ENCODE results near the gene SNTA1.

Gene SNTA1

GRCh38 chr20:33407796-33408195 lies 35.8 kb downstream of the SNTA1 start:
- Histone ChIP-seq H4K12ac (ENCODE audit: low read depth, low read length) (no peak overlapping the region), H3K79me2 (ENCODE audit: control insufficient read depth, insufficient read depth, low read length, poor library complexity) (no peaks in the 10 kb centered on the region), H3K4me1 (ENCODE audit: control insufficient read depth in 1 of 2, insufficient read depth in 2 of 2, low read length in 2 of 2) (no peaks in the 10 kb centered on the region), H4K8ac (ENCODE audit: low read depth, low read length) (no peak overlapping the region), H3K4me3 (ENCODE audit: low read depth, low read length) (no peak overlapping the region), H2AFZ (ENCODE audit: insufficient read depth, low read length, poor library complexity) (no peak overlapping the region), H2BK5ac (ENCODE audit: low read depth, low read length, poor library complexity) (no peak overlapping the region), H2BK12ac (ENCODE audit: low read length) (no peak overlapping the region), H3K9ac (ENCODE audit: low read length) (no peak overlapping the region), H3K18ac (ENCODE audit: low read length) (no peak overlapping the region), H3K79me1 (ENCODE audit: low read length) (no peaks in the 10 kb centered on the region), H3K36me3 (ENCODE audit: control insufficient read depth in 1 of 2, insufficient read depth in 2 of 2, low read length in 2 of 2) (no peaks in the 10 kb centered on the region), H3K9me3 (ENCODE audit: insufficient read depth, low read depth, low read length) (peaks cover 4% of the 10 kb centered on the region), H2AK5ac (ENCODE audit: low read length) (no peak overlapping the region), H3K27me3 (ENCODE audit: insufficient read depth, low read length) (no peaks in the 10 kb centered on the region), H4K91ac (ENCODE audit: low read depth, low read length) (no peak overlapping the region), H3K4me2 (ENCODE audit: low read length) (no peak overlapping the region), H2BK120ac (ENCODE audit: insufficient read depth, low read length, poor library complexity) (no peak overlapping the region), H3K27ac (ENCODE audit: low read depth, low read length) (no peak overlapping the region), H3K14ac (ENCODE audit: low read length) (no peak overlapping the region), H3K4ac (ENCODE audit: low read depth, low read length) (no peak overlapping the region), H3K23ac (ENCODE audit: low read length) (no peak overlapping the region)
- DNase-seq: no peak
- WGBS (ENCODE audit: extremely low coverage, insufficient coverage, insufficient read length): no CpG with 5 or more reads among the region's 4 CpGs

- Histone ChIP-seq H3K9ac (ENCODE audit: low read length) (no peak overlapping the region), H3K14ac (ENCODE audit: low read length) (no peak overlapping the region), H2BK5ac (ENCODE audit: low read depth, low read length, poor library complexity) (no peak overlapping the region), H3K4me2 (ENCODE audit: low read length) (no peak overlapping the region), H3K79me2 (ENCODE audit: control insufficient read depth, insufficient read depth, low read length, poor library complexity) (no peaks in the 10 kb centered on the region), H3K4me1 (ENCODE audit: control insufficient read depth in 1 of 2, insufficient read depth in 2 of 2, low read length in 2 of 2) (no peaks in the 10 kb centered on the region), H3K79me1 (ENCODE audit: low read length) (no peaks in the 10 kb centered on the region), H3K9me3 (ENCODE audit: insufficient read depth, low read depth, low read length) (peaks cover 4% of the 10 kb centered on the region), H3K27ac (ENCODE audit: low read depth, low read length) (no peak overlapping the region), H3K4ac (ENCODE audit: low read depth, low read length) (no peak overlapping the region), H3K18ac (ENCODE audit: low read length) (no peak overlapping the region), H3K4me3 (ENCODE audit: low read depth, low read length) (no peak overlapping the region), H3K27me3 (ENCODE audit: insufficient read depth, low read length) (no peaks in the 10 kb centered on the region), H2BK12ac (ENCODE audit: low read length) (no peak overlapping the region), H2BK120ac (ENCODE audit: insufficient read depth, low read length, poor library complexity) (no peak overlapping the region), H2AK5ac (ENCODE audit: low read length) (no peak overlapping the region), H4K8ac (ENCODE audit: low read depth, low read length) (no peak overlapping the region), H3K36me3 (ENCODE audit: control insufficient read depth in 1 of 2, insufficient read depth in 2 of 2, low read length in 2 of 2) (no peaks in the 10 kb centered on the region), H3K23ac (ENCODE audit: low read length) (no peak overlapping the region), H4K91ac (ENCODE audit: low read depth, low read length) (no peak overlapping the region), H4K12ac (ENCODE audit: low read depth, low read length) (no peak overlapping the region), H2AFZ (ENCODE audit: insufficient read depth, low read length, poor library complexity) (no peak overlapping the region)
- no CpG with 5 or more reads among the region's 1 CpG for WGBS (ENCODE audit: extremely low coverage, insufficient coverage, insufficient read length)
- DNase-seq: no peak
These were observed 36.3 kb downstream of the SNTA1 start for GRCh38 chr20:33407251-33407650.

GRCh38 chr20:33404281-33404680 lies 39.3 kb downstream of the SNTA1 start:
- Histone ChIP-seq H2BK120ac (ENCODE audit: insufficient read depth, low read length, poor library complexity) (no peak overlapping the region), H4K91ac (ENCODE audit: low read depth, low read length) (no peak overlapping the region), H3K79me1 (ENCODE audit: low read length) (peaks cover 3% of the 10 kb centered on the region), H3K4me1 (ENCODE audit: control insufficient read depth in 1 of 2, insufficient read depth in 2 of 2, low read length in 2 of 2) (peaks cover 0 to 7% of the 10 kb centered on the region in 2 experiments), H2BK5ac (ENCODE audit: low read depth, low read length, poor library complexity) (no peak overlapping the region), H3K9me3 (ENCODE audit: insufficient read depth, low read depth, low read length) (peaks cover 3% of the 10 kb centered on the region), H3K4me3 (ENCODE audit: low read depth, low read length) (no peak overlapping the region), H3K27me3 (ENCODE audit: insufficient read depth, low read length) (no peaks in the 10 kb centered on the region), H3K14ac (ENCODE audit: low read length) (no peak overlapping the region), H2AFZ (ENCODE audit: insufficient read depth, low read length, poor library complexity) (no peak overlapping the region), H3K18ac (ENCODE audit: low read length) (no peak overlapping the region), H3K4me2 (ENCODE audit: low read length) (no peak overlapping the region), H3K36me3 (ENCODE audit: control insufficient read depth in 1 of 2, insufficient read depth in 2 of 2, low read length in 2 of 2) (no peaks in the 10 kb centered on the region), H3K79me2 (ENCODE audit: control insufficient read depth, insufficient read depth, low read length, poor library complexity) (peaks cover 4% of the 10 kb centered on the region), H3K27ac (ENCODE audit: low read depth, low read length) (no peak overlapping the region), H2AK5ac (ENCODE audit: low read length) (no peak overlapping the region), H3K23ac (ENCODE audit: low read length) (no peak overlapping the region), H3K9ac (ENCODE audit: low read length) (no peak overlapping the region), H2BK12ac (ENCODE audit: low read length) (no peak overlapping the region), H4K8ac (ENCODE audit: low read depth, low read length) (no peak overlapping the region), H3K4ac (ENCODE audit: low read depth, low read length) (no peak overlapping the region), H4K12ac (ENCODE audit: low read depth, low read length) (no peak overlapping the region)
- DNase-seq: no peak
- WGBS (ENCODE audit: extremely low coverage, insufficient coverage, insufficient read length): no CpG with 5 or more reads among the region's 2 CpGs

GRCh38 chr20:33401921-33402369 lies 41.6 kb downstream of the SNTA1 start:
- no peak overlapping the region for H3K18ac ChIP-seq (ENCODE audit: low read length)
- peak overlapping the region; percentile 75 for H4K8ac ChIP-seq (ENCODE audit: low read depth, low read length)
- peaks cover 3% of the 10 kb centered on the region for H3K79me1 ChIP-seq (ENCODE audit: low read length)
- H2BK120ac ChIP-seq (ENCODE audit: insufficient read depth, low read length, poor library complexity): no peak overlapping the region
- H3K4me2 ChIP-seq (ENCODE audit: low read length): peak overlapping the region; percentile 55
- H3K4me1 ChIP-seq (ENCODE audit: control insufficient read depth in 1 of 2, insufficient read depth in 2 of 2, low read length in 2 of 2): peaks cover 0 to 7% of the 10 kb centered on the region in 2 experiments
- H4K91ac ChIP-seq (ENCODE audit: low read depth, low read length): no peak overlapping the region
- H2BK12ac ChIP-seq (ENCODE audit: low read length): no peak overlapping the region
- no peak overlapping the region for H3K4me3 ChIP-seq (ENCODE audit: low read depth, low read length)
- peak overlapping the region; percentile 62 for H4K12ac ChIP-seq (ENCODE audit: low read depth, low read length)
- H3K36me3 ChIP-seq (ENCODE audit: control insufficient read depth in 1 of 2, insufficient read depth in 2 of 2, low read length in 2 of 2): peaks cover 0 to 2% of the 10 kb centered on the region in 2 experiments
- H3K23ac ChIP-seq (ENCODE audit: low read length): no peak overlapping the region
- no peak overlapping the region for H3K4ac ChIP-seq (ENCODE audit: low read depth, low read length)
- no peaks in the 10 kb centered on the region for H3K27me3 ChIP-seq (ENCODE audit: insufficient read depth, low read length)
- H3K27ac ChIP-seq (ENCODE audit: low read depth, low read length): no peak overlapping the region
- H2BK5ac ChIP-seq (ENCODE audit: low read depth, low read length, poor library complexity): no peak overlapping the region
- no peak overlapping the region for H3K14ac ChIP-seq (ENCODE audit: low read length)
- no peaks in the 10 kb centered on the region for H3K9me3 ChIP-seq (ENCODE audit: insufficient read depth, low read depth, low read length)
- H3K9ac ChIP-seq (ENCODE audit: low read length): no peak overlapping the region
- DNase-seq: no peak
- H3K79me2 ChIP-seq (ENCODE audit: control insufficient read depth, insufficient read depth, low read length, poor library complexity): peaks cover 6% of the 10 kb centered on the region
- H2AFZ ChIP-seq (ENCODE audit: insufficient read depth, low read length, poor library complexity): peak overlapping the region; percentile 62
- WGBS (ENCODE audit: extremely low coverage, insufficient coverage, insufficient read length): no CpG with 5 or more reads among the region's 8 CpGs
- H2AK5ac ChIP-seq (ENCODE audit: low read length): no peak overlapping the region

Data from trophoblast cell (in vitro differentiated cells and primary cell).